Testis (tissue), 2 donors: Measurements from ENCODE around the gene CCL2.

Source experiments
- POLR2A ChIP-seq: fragments of 450-650 bp; IDR thresholded peaks from one replicate; pipeline ENCODE4 v1.6.1; 2017; ENCODE audit warnings: antibody characterized with exemption, mild to moderate bottlenecking, moderate library complexity
- TF ChIP-seq, protein P1 (sequence below), 3 experiments: fragments of 450-650 bp in 2 of 3; fragments of 200-600 bp in 1 of 3; sonication (generic) in 1 of 3; IDR thresholded peaks; one replicate each; pipeline ENCODE4 v1.5.1; 2016 to 2019; ENCODE audit warnings: antibody characterized with exemption in 3 of 3, mild to moderate bottlenecking in 2 of 3, moderate library complexity in 1 of 3

GRCh38 chr17:34227707-34228106 is 27.4 kb upstream of the CCL2 start:
- no peak for TF ChIP-seq POLR2A
- TF ChIP-seq, protein P1, sequence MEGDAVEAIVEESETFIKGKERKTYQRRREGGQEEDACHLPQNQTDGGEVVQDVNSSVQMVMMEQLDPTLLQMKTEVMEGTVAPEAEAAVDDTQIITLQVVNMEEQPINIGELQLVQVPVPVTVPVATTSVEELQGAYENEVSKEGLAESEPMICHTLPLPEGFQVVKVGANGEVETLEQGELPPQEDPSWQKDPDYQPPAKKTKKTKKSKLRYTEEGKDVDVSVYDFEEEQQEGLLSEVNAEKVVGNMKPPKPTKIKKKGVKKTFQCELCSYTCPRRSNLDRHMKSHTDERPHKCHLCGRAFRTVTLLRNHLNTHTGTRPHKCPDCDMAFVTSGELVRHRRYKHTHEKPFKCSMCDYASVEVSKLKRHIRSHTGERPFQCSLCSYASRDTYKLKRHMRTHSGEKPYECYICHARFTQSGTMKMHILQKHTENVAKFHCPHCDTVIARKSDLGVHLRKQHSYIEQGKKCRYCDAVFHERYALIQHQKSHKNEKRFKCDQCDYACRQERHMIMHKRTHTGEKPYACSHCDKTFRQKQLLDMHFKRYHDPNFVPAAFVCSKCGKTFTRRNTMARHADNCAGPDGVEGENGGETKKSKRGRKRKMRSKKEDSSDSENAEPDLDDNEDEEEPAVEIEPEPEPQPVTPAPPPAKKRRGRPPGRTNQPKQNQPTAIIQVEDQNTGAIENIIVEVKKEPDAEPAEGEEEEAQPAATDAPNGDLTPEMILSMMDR (IDR thresholded peaks at IDR 0.05): no peak
